HG03460 (cell line): ENCODE results near the gene CCL18.
"Not testable (repeated sequence)": the region's sequence is repeated elsewhere in the genome, so short reads cannot be mapped to it uniquely, and the experiment has no call there.

Source experiments
- ATAC-seq: cut with Tn5 transposase; IDR thresholded peaks from one replicate; pipeline ENCODE4 v1.9.1; 2021; ENCODE audit not compliant: unreplicated experiment

The CCL18 gene

GRCh38 chr17:36071751-36072150, 7.7 kb downstream of the CCL18 start:
- no peak for ATAC-seq

GRCh38 chr17:36072431-36073121, 8.5 kb downstream of the CCL18 start:
- no peak for ATAC-seq

- no peak for ATAC-seq
These were observed 10.3 kb downstream of the CCL18 start for GRCh38 chr17:36074365-36074764.

GRCh38 chr17:36081681-36082471, 17.8 kb downstream of the CCL18 start:
- ATAC-seq, result peak; percentile 49

- peak; percentile 59 for ATAC-seq
These were observed 18.5 kb downstream of the CCL18 start for GRCh38 chr17:36082482-36083120.

- not testable (repeated sequence) for ATAC-seq
These were observed 19.6 kb downstream of the CCL18 start for GRCh38 chr17:36083691-36084090.

GRCh38 chr17:36085765-36086164, 21.7 kb downstream of the CCL18 start:
- no peak for ATAC-seq

- no peak for ATAC-seq
These were observed 22.7 kb downstream of the CCL18 start for GRCh38 chr17:36086791-36087190.

GRCh38 chr17:36087471-36087870, 23.4 kb downstream of the CCL18 start:
- not testable (repeated sequence) for ATAC-seq

GRCh38 chr17:36087897-36088572, 24.0 kb downstream of the CCL18 start:
- not testable (repeated sequence) for ATAC-seq

GRCh38 chr17:36088670-36089338, 24.7 kb downstream of the CCL18 start:
- ATAC-seq, result no peak

GRCh38 chr17:36089339-36089865, 25.3 kb downstream of the CCL18 start:
- peak; percentile 1 for ATAC-seq

GRCh38 chr17:36089888-36090836, 26.1 kb downstream of the CCL18 start, which contains the start of gene CCL3:
Gene CCL3, minus strand, starts transcription at chr17:36090143. Its CDS starts 85 bp downstream, at chr17:36090058.
- ATAC-seq, result peak; percentile 63

- ATAC-seq, result no peak
These were observed 28.2 kb downstream of the CCL18 start for GRCh38 chr17:36092230-36092629.

- ATAC-seq, result not testable (repeated sequence)
These were observed 28.6 kb downstream of the CCL18 start for GRCh38 chr17:36092715-36093114.

- ATAC-seq, result no peak
These were observed 30.2 kb downstream of the CCL18 start for GRCh38 chr17:36094232-36094631.

GRCh38 chr17:36094746-36095145, 30.7 kb downstream of the CCL18 start:
- ATAC-seq, result no peak

GRCh38 chr17:36095992-36096391, 31.9 kb downstream of the CCL18 start:
- no peak for ATAC-seq

- ATAC-seq, result not testable (repeated sequence)
These were observed 34.9 kb downstream of the CCL18 start for GRCh38 chr17:36099004-36099403.
